Right cardiac atrium (tissue), 5 donors: Measurements from ENCODE around the gene MACROD2. TPM values are rescaled to one million over a fixed set of nuclear protein-coding genes. Genes with fewer than 3 reads are reported as not detected.
A peak's percentile ranks its signal among the peaks of the same experiment; 100 is the strongest.

Experiments
- ATAC-seq, 2 donors: fragments of 200-7000 bp; cut with Tn5 transposase; one replicate each; pipeline versions ENCODE4 v1.8.0 to v1.9.1; 2020; ENCODE audit warnings: moderate library complexity in 2 of 2, mild to moderate bottlenecking in 1 of 2
- DNase-seq, 3 donors: peaks; one replicate each; pipeline ENCODE4 v3.0.0-alpha.2; 2020
- H3K27ac ChIP-seq: one replicate; pipeline ENCODE4 v1.5.1; 2013; ENCODE audit warnings: mild to moderate bottlenecking, low read length, control low read depth, moderate library complexity
- H3K27me3 ChIP-seq: one replicate; pipeline ENCODE4 v1.6.1; 2013; ENCODE audit not compliant: control insufficient read depth, insufficient read depth
- H3K4me1 ChIP-seq: one replicate; pipeline ENCODE4 v1.6.1; 2013; ENCODE audit warnings: low read length; ENCODE audit not compliant: control insufficient read depth, insufficient read depth
- H3K4me3 ChIP-seq: one replicate; pipeline ENCODE4 v1.5.1; 2013; ENCODE audit warnings: low read length, control low read depth
- H3K9me3 ChIP-seq: one replicate; pipeline ENCODE4 v1.6.1; 2013; ENCODE audit warnings: low read length; ENCODE audit not compliant: control insufficient read depth
- WGBS: extraction: QIAGEN DNeasy Blood & Tissue Kit; methylation state at CpG from one replicate; pipeline ENCODE4 v1.1.7; 2013; 5-methylcytosine and 5-hydroxymethylcytosine counted together
- intact Hi-C, 4 donors: fragments of 100-400 bp; cut with DNase I; formaldehyde crosslinking; loops; one replicate each; pipeline versions ENCODE4 v1.11.0 to v1.14.0; 2022 to 2023
- polyA plus RNA-seq: library from polyadenylated mRNA; stranded (reverse); fragments of 200-250 nt; gene quantifications from one replicate; pipeline ENCODE4 v1.2.3, GENCODE V29; 2013
- total RNA-seq, 4 donors: library from RNA; stranded (reverse); fragmentation: NEBNext Ultra II Directional; extraction: Animal tissue kit (Norgen Biotek cat#: 25700); gene quantifications; one replicate each; pipeline ENCODE4 v1.2.1, GENCODE V29; 2021
- donor health status: healthy with polysubstance abuse.
- donor health status: DM: no; HTN: yes; CAD: no.
- donor health status: DM: no; HTN: no; CAD: no.
- donor health status: DM: no; HTN: yes; CAD: no; lungs with severe emphysema.
- donor health status: DM: yes; HTN: yes; CAD: no.

Gene MACROD2
- total and polyA plus RNA-seq, 5 donors: 0.61 to 4.4 (median 2.4) TPM

DNA sequence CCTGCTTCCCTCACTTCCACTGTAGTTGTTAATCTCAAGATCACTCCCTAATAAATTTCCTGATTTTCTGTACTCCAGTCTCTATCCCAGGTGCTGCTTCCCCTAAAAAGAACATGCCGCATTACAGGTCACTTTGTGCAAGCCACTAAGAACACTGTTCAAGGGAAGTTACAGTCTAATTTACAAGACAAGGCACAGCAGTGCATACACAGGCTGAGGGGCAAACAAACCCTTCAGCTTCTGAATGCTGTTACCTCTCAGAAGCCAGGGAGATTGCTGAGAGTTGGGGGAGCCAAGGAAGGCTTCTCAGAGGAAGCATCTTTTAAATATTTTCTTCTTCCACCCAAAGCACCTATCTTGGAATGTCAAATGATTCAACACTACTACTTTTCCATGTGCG is 787.4 kb downstream of the MACROD2 start:
- ATAC-seq: no peak
- H3K9me3 ChIP-seq: no peaks in the 10 kb centered on the region
- DNase-seq: no peak
- no peaks in the 10 kb centered on the region for H3K27me3 ChIP-seq
- H3K27ac ChIP-seq: no peak overlapping the region
- 94% methylated on average over 2 of the region's 2 CpGs for WGBS
- intact Hi-C loops: no loop called here
- no peaks in the 10 kb centered on the region for H3K4me1 ChIP-seq
- H3K4me3 ChIP-seq: no peak overlapping the region

GRCh38 chr20:14783766-14784165 is 788.5 kb downstream of the MACROD2 start:
- H3K27ac ChIP-seq: no peak overlapping the region
- ATAC-seq: no peak
- H3K4me3 ChIP-seq: no peak overlapping the region
- DNase-seq: no peak
- no peaks in the 10 kb centered on the region for H3K27me3 ChIP-seq
- H3K9me3 ChIP-seq: no peaks in the 10 kb centered on the region
- intact Hi-C loops: no loop called here
- 100% methylated on average over 2 of the region's 2 CpGs for WGBS
- H3K4me1 ChIP-seq: no peaks in the 10 kb centered on the region

GRCh38 chr20:14785065-14785743 is 789.9 kb downstream of the MACROD2 start:
- H3K27ac ChIP-seq: no peak overlapping the region
- H3K4me1 ChIP-seq: no peaks in the 10 kb centered on the region
- intact Hi-C loops: no loop called here
- 77% methylated on average over 3 of the region's 3 CpGs for WGBS
- no peaks in the 10 kb centered on the region for H3K9me3 ChIP-seq
- H3K27me3 ChIP-seq: no peaks in the 10 kb centered on the region
- ATAC-seq (peak in 1 of 2 donors; percentile 64), DNase-seq (no peak)
- no peak overlapping the region for H3K4me3 ChIP-seq

GRCh38 chr20:14790190-14790589 is 794.9 kb downstream of the MACROD2 start:
- no peaks in the 10 kb centered on the region for H3K9me3 ChIP-seq
- H3K27me3 ChIP-seq: no peaks in the 10 kb centered on the region
- DNase-seq: no peak
- ATAC-seq: no peak
- no peak overlapping the region for H3K4me3 ChIP-seq
- H3K27ac ChIP-seq: no peak overlapping the region
- intact Hi-C loops: no loop called here
- H3K4me1 ChIP-seq: no peaks in the 10 kb centered on the region
- WGBS: 92% methylated on average over 2 of the region's 2 CpGs

DNA sequence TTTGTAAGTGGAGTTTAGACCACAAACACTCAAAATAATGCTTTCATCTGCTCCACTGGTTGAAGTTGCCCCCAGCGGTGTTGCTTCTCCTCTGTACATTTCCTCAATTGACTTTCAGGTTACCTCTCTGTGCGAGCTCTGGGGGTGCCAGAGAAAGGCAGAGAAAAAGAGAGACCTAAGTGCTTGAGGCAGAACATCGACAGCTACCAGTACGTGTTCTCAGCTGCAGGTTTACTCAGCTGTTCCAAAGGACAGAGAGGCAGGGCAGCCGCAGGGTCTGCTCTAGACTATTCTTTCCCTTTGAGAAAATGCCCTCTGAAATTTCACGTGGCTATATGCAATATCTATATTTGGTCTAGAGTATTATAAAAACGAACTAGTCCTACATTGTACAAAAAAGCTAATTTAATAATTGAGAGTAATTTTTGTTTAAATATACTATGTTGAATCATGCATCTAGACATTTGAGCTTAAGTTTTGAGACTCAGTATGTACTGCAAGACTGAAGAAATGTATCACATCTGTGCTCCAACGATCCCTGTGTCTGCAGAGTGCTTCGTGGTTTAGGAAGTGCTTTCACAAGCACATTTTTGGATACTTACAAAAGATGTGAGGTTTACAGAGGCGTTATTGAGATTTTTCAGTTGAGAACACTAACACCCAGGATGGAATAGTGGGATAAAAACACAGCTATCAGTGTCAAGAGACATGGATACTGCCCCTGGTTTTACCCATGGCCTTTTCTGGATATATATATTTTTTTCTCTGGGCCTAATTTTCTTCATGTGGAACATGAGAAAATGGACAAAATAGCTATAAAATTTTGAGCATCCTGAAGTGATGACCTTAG is 795.7 kb downstream of the MACROD2 start:
- no peak for ATAC-seq
- Histone ChIP-seq H3K4me3 (no peak overlapping the region), H3K27me3 (no peaks in the 10 kb centered on the region), H3K27ac (no peak overlapping the region), H3K9me3 (no peaks in the 10 kb centered on the region), H3K4me1 (no peaks in the 10 kb centered on the region)
- WGBS: 73% methylated on average over 10 of the region's 10 CpGs
- DNase-seq: no peak
- intact Hi-C loops: no loop called here

DNA sequence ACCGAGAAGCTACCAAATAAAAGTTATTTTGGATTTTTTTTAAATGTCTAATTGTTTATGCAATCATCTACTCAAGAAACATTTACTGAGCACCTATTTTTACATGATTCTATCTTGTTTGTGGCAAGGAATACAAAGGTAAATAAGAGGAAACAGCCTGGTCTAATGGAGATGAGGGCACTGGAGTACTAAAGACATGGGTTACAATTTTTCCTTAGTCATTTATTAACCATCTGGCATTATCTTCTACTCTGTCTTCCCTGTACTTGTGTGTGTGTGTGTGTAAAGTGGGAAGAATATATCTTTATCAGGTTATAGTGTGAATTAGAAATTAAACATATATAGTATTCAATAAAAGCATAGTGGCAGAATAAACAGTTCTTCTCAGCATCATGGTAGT is 797.6 kb downstream of the MACROD2 start:
- no peaks in the 10 kb centered on the region for H3K4me1 ChIP-seq
- WGBS: 95% methylated on average over 1 of the region's 1 CpG
- H3K9me3 ChIP-seq: no peaks in the 10 kb centered on the region
- intact Hi-C loops: no loop called here
- no peaks in the 10 kb centered on the region for H3K27me3 ChIP-seq
- ATAC-seq (no peak), DNase-seq (no peak)
- no peak overlapping the region for H3K27ac ChIP-seq
- no peak overlapping the region for H3K4me3 ChIP-seq

DNA sequence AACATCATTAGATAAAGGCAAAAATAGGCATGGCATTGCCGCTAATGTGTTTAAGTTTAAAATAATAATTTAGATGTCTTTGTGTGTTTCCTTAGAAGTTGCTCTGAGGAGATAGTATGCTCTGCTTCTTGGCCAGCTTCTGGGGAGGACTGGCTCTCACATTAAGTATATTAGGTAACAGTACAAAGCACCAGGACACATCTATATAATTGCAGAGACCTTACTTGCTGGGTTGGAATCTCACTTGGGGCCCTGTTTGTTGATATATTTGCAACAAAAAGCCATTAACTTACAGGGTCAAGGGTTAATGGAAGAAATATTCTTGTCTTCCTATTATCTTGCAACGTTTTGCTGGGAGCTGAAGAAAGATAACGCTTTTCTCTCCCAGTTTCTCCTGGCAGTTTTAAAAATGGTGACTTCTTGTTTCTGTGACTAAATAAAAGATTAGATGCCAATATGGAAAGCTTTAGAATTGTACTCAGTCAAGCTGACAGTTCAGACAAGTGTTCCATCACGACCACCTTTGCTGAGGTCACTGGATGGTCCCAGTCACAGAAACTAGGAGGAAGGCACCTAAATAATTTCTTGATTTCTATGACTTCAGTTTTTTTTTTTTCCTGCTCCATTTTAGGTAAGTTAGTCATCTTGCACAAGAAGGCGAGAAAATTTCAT is 804.4 kb downstream of the MACROD2 start:
- ATAC-seq (no peak), DNase-seq (no peak)
- H3K4me1 ChIP-seq: no peaks in the 10 kb centered on the region
- intact Hi-C loops: no loop called here
- H3K27ac ChIP-seq: no peak overlapping the region
- no peaks in the 10 kb centered on the region for H3K27me3 ChIP-seq
- H3K4me3 ChIP-seq: no peak overlapping the region
- no peaks in the 10 kb centered on the region for H3K9me3 ChIP-seq
- 51% methylated on average over 5 of the region's 5 CpGs for WGBS

DNA sequence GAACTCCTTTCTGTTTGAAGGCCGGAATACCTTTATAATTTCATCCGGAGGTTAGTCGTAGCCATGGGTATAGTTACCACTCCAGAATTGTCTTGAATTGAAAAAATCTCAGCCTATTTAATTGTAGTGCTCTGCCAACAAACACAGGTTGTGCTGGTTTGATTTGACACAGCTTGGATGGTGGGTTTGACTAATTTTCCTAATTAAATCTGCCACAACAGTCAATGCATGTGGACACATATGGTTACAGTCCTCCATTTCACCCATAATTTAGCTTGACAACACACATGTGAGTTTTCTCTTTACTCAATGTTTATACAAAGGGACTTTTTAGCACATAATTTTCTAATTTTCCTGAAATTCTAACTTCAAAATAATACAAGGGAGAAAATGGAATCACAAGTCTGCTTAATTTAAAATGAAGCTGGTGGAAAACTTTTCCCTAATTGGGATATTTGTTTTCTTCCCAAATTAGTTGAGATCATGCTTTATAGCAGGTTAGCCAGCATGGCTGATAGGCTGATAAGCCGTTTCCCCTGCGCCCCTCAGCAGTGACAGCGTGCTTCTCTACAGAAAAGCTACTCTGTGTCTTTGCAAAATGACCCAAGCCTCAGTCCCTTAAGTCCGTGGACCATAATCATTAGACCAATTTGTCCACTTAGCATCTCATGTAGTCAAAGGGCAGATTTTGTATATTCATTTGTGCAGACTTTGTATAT is 805.5 kb downstream of the MACROD2 start:
- Histone ChIP-seq H3K27ac (no peak overlapping the region), H3K27me3 (no peaks in the 10 kb centered on the region), H3K4me3 (no peak overlapping the region), H3K4me1 (no peaks in the 10 kb centered on the region), H3K9me3 (no peaks in the 10 kb centered on the region)
- no peak for DNase-seq
- 69% methylated on average over 7 of the region's 7 CpGs for WGBS
- no peak for ATAC-seq
- intact Hi-C loops: no loop called here

- Histone ChIP-seq H3K27me3 (no peaks in the 10 kb centered on the region), H3K4me1 (no peaks in the 10 kb centered on the region), H3K4me3 (no peak overlapping the region), H3K9me3 (no peaks in the 10 kb centered on the region), H3K27ac (no peak overlapping the region)
- ATAC-seq (no peak), DNase-seq (no peak)
- 90% methylated on average over 5 of the region's 5 CpGs for WGBS
- intact Hi-C loops: no loop called here
These were observed 806.4 kb downstream of the MACROD2 start for GRCh38 chr20:14801591-14802325.

DNA sequence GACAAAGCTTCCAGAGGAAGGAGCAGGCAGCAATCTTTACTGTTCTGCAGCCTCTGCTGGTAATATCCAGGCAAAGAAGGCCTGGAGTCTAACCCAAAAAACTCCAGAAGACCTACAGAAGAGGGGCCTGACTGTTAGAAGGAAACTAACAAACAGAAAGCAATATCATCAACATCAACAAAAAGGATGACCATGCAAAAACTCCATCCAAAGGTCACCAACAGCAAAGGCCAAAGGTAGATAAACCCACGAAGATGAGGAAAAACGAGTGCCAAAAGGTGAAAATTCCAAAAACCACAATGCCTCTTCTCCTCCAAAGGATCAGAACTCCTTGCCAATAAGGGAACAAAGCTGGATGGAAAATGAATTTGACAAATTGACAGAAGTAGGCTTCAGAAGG is 811.9 kb downstream of the MACROD2 start:
- no peaks in the 10 kb centered on the region for H3K27me3 ChIP-seq
- no peak for ATAC-seq
- no peaks in the 10 kb centered on the region for H3K9me3 ChIP-seq
- DNase-seq: no peak
- 67% methylated on average over 2 of the region's 2 CpGs for WGBS
- H3K4me3 ChIP-seq: no peak overlapping the region
- H3K27ac ChIP-seq: no peak overlapping the region
- H3K4me1 ChIP-seq: no peaks in the 10 kb centered on the region
- intact Hi-C loops: no loop called here
